GM23338 (cell line): Measurements from ENCODE around the gene KLC3. TPM values are rescaled to one million over a fixed set of nuclear protein-coding genes. Genes with fewer than 3 reads are reported as not detected.

Source experiments
- ATAC-seq: fragments of 200-7000 bp; cut with Tn5 transposase; 3 replicates; pipeline ENCODE4 v1.9.1; 2020
- DNase-seq: peaks from one replicate; pipeline ENCODE4 v3.0.0-alpha.2; 2015; ENCODE audit warnings: low spot score
- H2AFZ ChIP-seq: fragments of 200-600 bp; sonication (generic); 2 replicates; pipeline ENCODE4 v1.8.0; 2016; ENCODE audit warnings: antibody characterized with exemption, mild to moderate bottlenecking, moderate library complexity
- H3F3A ChIP-seq: fragments of 200-600 bp; sonication (generic); replicated peaks from 2 replicates; pipeline ENCODE4 v1.8.0; 2017; ENCODE audit warnings: antibody characterized with exemption, mixed run types, low read depth
- H3K27ac ChIP-seq: fragments of 200-600 bp; sonication (generic); 2 replicates; pipeline ENCODE4 v1.6.1; 2016; ENCODE audit warnings: low read depth
- H3K27me3 ChIP-seq: fragments of 200-600 bp; sonication (generic); 2 replicates; pipeline ENCODE4 v1.8.0; 2016; ENCODE audit warnings: mild to moderate bottlenecking, mixed run types, moderate library complexity; ENCODE audit not compliant: insufficient read depth
- H3K36me3 ChIP-seq: fragments of 200-600 bp; sonication (generic); 2 replicates; pipeline ENCODE4 v1.8.0; 2016; ENCODE audit warnings: mild to moderate bottlenecking; ENCODE audit not compliant: insufficient read depth
- H3K4me1 ChIP-seq: fragments of 200-600 bp; sonication (generic); 2 replicates; pipeline ENCODE4 v1.8.0; 2016; ENCODE audit warnings: mild to moderate bottlenecking, moderate library complexity; ENCODE audit not compliant: insufficient read depth
- H3K4me2 ChIP-seq: fragments of 200-600 bp; sonication (generic); 2 replicates; pipeline ENCODE4 v1.7.1; 2017; ENCODE audit warnings: mixed run types
- H3K4me3 ChIP-seq: fragments of 200-600 bp; sonication (generic); 2 replicates; pipeline ENCODE4 v1.6.1; 2016; ENCODE audit warnings: mixed run types
- H3K79me2 ChIP-seq: fragments of 200-600 bp; sonication (generic); replicated peaks from 2 replicates; pipeline ENCODE4 v1.8.0; 2017; ENCODE audit warnings: mild to moderate bottlenecking; ENCODE audit not compliant: insufficient read depth
- H3K9me2 ChIP-seq: fragments of 200-600 bp; sonication (generic); 2 replicates; pipeline ENCODE4 v1.8.0; 2017; ENCODE audit not compliant: insufficient read depth
- H4K20me1 ChIP-seq: fragments of 200-600 bp; sonication (generic); replicated peaks from 2 replicates; pipeline ENCODE4 v1.8.0; 2017; ENCODE audit warnings: mild to moderate bottlenecking; ENCODE audit not compliant: insufficient read depth
- H3K27ac Mint-ChIP-seq: 2 replicates; pipeline ENCODE4 v1.8.0; 2020; ENCODE audit warnings: inconsistent platforms, mild to moderate bottlenecking, moderate library complexity, mixed read lengths
- H3K27me3 Mint-ChIP-seq: 3 replicates; pipeline ENCODE4 v1.8.0; 2022; ENCODE audit warnings: low read depth, mild to moderate bottlenecking, moderate library complexity, mixed read lengths, inconsistent platforms; ENCODE audit not compliant: insufficient read depth, poor library complexity
- H3K36me3 Mint-ChIP-seq: 3 replicates; pipeline ENCODE4 v1.8.0; 2021; ENCODE audit warnings: low read depth, mild to moderate bottlenecking, inconsistent platforms, moderate library complexity, mixed read lengths
- H3K4me1 Mint-ChIP-seq: 3 replicates; pipeline ENCODE4 v1.8.0; 2020; ENCODE audit warnings: mild to moderate bottlenecking, inconsistent platforms, mixed read lengths
- H3K4me3 Mint-ChIP-seq: 3 replicates; pipeline ENCODE4 v1.8.0; 2021; ENCODE audit warnings: moderate library complexity, mild to moderate bottlenecking, inconsistent platforms, mixed read lengths
- H3K9me3 Mint-ChIP-seq: 3 replicates; pipeline ENCODE4 v1.8.0; 2020; ENCODE audit warnings: moderate library complexity, mild to moderate bottlenecking, inconsistent platforms, mixed read lengths
- CREB1 ChIP-seq: fragments of 250-450 bp; sonication (Bioruptor Pico); IDR thresholded peaks from 2 replicates; pipeline ENCODE4 v1.5.0; 2020; ENCODE audit warnings: low read depth, mild to moderate bottlenecking, moderate library complexity
- EZH2 ChIP-seq: fragments of 200-600 bp; sonication (generic); IDR thresholded peaks from one replicate; pipeline ENCODE4 v1.8.0; 2017; ENCODE audit warnings: antibody characterized with exemption, mild to moderate bottlenecking, low read depth; ENCODE audit not compliant: unreplicated experiment
- EZH2phosphoT487 ChIP-seq: fragments of 200-600 bp; sonication (generic); IDR thresholded peaks from one replicate; pipeline ENCODE4 v1.8.1; 2018; ENCODE audit warnings: antibody characterized with exemption; ENCODE audit not compliant: unreplicated experiment
- JUNB ChIP-seq: IDR thresholded peaks from one replicate; pipeline ENCODE4 v1.6.1; 2016; ENCODE audit warnings: antibody characterized with exemption; ENCODE audit not compliant: unreplicated experiment
- NANOG ChIP-seq: IDR thresholded peaks from 2 replicates; pipeline ENCODE4 v1.6.1; 2016; ENCODE audit warnings: antibody characterized with exemption, borderline replicate concordance
- POLR2AphosphoS5 ChIP-seq: IDR thresholded peaks from 2 replicates; pipeline ENCODE4 v1.6.1; 2016; ENCODE audit warnings: antibody characterized with exemption, low read depth
- STAT1 ChIP-seq: IDR thresholded peaks from one replicate; pipeline ENCODE4 v1.6.1; 2016; ENCODE audit warnings: antibody characterized with exemption; ENCODE audit not compliant: unreplicated experiment
- ZNF114 ChIP-seq: fragments of 250-450 bp; sonication (Bioruptor Pico); IDR thresholded peaks from 2 replicates; pipeline ENCODE4 v1.5.0; 2020; ENCODE audit warnings: mild to moderate bottlenecking, moderate library complexity
- ZNF331 ChIP-seq: fragments of 250-450 bp; sonication (Bioruptor Pico); IDR thresholded peaks from 2 replicates; pipeline ENCODE4 v1.5.0; 2020; ENCODE audit warnings: low read depth, mild to moderate bottlenecking, moderate library complexity
- ZNF462 ChIP-seq: fragments of 250-450 bp; sonication (Bioruptor Pico); IDR thresholded peaks from 2 replicates; pipeline ENCODE4 v1.5.0; 2020; ENCODE audit warnings: mild to moderate bottlenecking, moderate library complexity
- polyA plus RNA-seq: library from polyadenylated mRNA; unstranded; fragments of >200 nt; fragmentation: Nextera tagmentation; extraction: Ambion mirVana; gene quantifications from 2 replicates; pipeline ENCODE4 v1.2.1, GENCODE V29; 2016
- total RNA-seq: library from RNA; depleted of rRNA; stranded (reverse); fragments of >200 nt; shearing (Covaris generic); gene quantifications from 2 replicates; pipeline ENCODE4 v1.2.3, GENCODE V29; 2014
- TF ChIP-seq, protein P1 (sequence below): IDR thresholded peaks from 2 replicates; pipeline ENCODE4 v1.6.1; 2016; ENCODE audit warnings: antibody characterized with exemption
- TF ChIP-seq, protein P2 (sequence below): IDR thresholded peaks from one replicate; pipeline ENCODE4 v1.6.1; 2018; ENCODE audit warnings: antibody characterized with exemption; ENCODE audit not compliant: unreplicated experiment

Gene KLC3
- total and polyA plus RNA-seq, 2 experiments from 2014 or later, result 3.1 to 6.4 TPM

DNA sequence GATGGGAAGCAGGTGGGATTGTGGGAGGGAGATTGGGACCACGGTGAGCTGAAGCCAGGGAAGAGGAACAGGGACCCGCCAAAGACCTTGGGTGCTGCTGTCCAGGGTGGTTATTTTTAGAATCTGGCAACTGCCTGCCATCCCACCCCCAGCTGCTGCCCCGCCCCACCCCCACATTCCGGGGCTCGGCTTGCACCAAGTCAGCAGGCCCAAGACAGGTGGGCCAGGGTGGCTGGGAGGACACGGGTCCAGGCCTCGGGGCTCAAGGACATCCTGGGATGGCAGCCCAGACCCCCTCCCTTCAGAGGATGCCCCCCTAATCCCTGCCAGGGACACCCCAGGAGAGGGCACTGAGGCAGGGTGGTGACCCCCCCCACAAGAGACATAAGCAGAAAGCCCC is 18.7 kb upstream of the KLC3 start (continued):
- TF ChIP-seq, protein P1, sequence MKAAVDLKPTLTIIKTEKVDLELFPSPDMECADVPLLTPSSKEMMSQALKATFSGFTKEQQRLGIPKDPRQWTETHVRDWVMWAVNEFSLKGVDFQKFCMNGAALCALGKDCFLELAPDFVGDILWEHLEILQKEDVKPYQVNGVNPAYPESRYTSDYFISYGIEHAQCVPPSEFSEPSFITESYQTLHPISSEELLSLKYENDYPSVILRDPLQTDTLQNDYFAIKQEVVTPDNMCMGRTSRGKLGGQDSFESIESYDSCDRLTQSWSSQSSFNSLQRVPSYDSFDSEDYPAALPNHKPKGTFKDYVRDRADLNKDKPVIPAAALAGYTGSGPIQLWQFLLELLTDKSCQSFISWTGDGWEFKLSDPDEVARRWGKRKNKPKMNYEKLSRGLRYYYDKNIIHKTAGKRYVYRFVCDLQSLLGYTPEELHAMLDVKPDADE, result no peak
- TF ChIP-seq ZNF114 (CRISPR knock-in tag) (no peak), EZH2phosphoT487 (no peak), STAT1 (no peak)
- TF ChIP-seq, protein P2, sequence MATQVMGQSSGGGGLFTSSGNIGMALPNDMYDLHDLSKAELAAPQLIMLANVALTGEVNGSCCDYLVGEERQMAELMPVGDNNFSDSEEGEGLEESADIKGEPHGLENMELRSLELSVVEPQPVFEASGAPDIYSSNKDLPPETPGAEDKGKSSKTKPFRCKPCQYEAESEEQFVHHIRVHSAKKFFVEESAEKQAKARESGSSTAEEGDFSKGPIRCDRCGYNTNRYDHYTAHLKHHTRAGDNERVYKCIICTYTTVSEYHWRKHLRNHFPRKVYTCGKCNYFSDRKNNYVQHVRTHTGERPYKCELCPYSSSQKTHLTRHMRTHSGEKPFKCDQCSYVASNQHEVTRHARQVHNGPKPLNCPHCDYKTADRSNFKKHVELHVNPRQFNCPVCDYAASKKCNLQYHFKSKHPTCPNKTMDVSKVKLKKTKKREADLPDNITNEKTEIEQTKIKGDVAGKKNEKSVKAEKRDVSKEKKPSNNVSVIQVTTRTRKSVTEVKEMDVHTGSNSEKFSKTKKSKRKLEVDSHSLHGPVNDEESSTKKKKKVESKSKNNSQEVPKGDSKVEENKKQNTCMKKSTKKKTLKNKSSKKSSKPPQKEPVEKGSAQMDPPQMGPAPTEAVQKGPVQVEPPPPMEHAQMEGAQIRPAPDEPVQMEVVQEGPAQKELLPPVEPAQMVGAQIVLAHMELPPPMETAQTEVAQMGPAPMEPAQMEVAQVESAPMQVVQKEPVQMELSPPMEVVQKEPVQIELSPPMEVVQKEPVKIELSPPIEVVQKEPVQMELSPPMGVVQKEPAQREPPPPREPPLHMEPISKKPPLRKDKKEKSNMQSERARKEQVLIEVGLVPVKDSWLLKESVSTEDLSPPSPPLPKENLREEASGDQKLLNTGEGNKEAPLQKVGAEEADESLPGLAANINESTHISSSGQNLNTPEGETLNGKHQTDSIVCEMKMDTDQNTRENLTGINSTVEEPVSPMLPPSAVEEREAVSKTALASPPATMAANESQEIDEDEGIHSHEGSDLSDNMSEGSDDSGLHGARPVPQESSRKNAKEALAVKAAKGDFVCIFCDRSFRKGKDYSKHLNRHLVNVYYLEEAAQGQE, result no peak

- no peaks in the 10 kb centered on the region for H3K36me3 Mint-ChIP-seq
- Histone ChIP-seq H3K79me2 (no peaks in the 10 kb centered on the region), H2AFZ (no peak overlapping the region), H3F3A (peaks cover 21% of the 10 kb centered on the region; the same call in 1 of the 2 replicates), H3K4me2 (no peak overlapping the region), H3K27ac (no peak overlapping the region), H3K4me1 (peaks cover 18% of the 10 kb centered on the region), H3K4me3 (no peak overlapping the region), H4K20me1 (no peaks in the 10 kb centered on the region), H3K36me3 (no peaks in the 10 kb centered on the region), H3K9me2 (no peaks in the 10 kb centered on the region), H3K27me3 (peaks cover 40% of the 10 kb centered on the region)
- peaks cover 42% of the 10 kb centered on the region for H3K27me3 Mint-ChIP-seq
- H3K27ac Mint-ChIP-seq, result no peak overlapping the region
- ATAC-seq, result no peak
- H3K4me3 Mint-ChIP-seq, result no peak overlapping the region
- no peak for DNase-seq
- H3K4me1 Mint-ChIP-seq, result peaks cover 14% of the 10 kb centered on the region
- no peaks in the 10 kb centered on the region; the same call in 2 of the 3 replicates for H3K9me3 Mint-ChIP-seq
- TF ChIP-seq EZH2, result no peak
- TF ChIP-seq NANOG, result no peak
- no peak for TF ChIP-seq POLR2AphosphoS5
- no peak for TF ChIP-seq ZNF462 (CRISPR knock-in tag)
- TF ChIP-seq, protein P1, result no peak
- TF ChIP-seq JUNB, result no peak
- no peak for TF ChIP-seq CREB1
- TF ChIP-seq EZH2phosphoT487, result no peak
- no peak for TF ChIP-seq ZNF114 (CRISPR knock-in tag)
- TF ChIP-seq ZNF331 (CRISPR knock-in tag), result no peak
These were observed 18.2 kb upstream of the KLC3 start for GRCh38 chr19:45322311-45322710.
